GM23248 (cell line): Measurements from ENCODE around the gene TNIP1. TPM values are rescaled to one million over a fixed set of nuclear protein-coding genes. Genes with fewer than 3 reads are reported as not detected.

ENCODE experiments used
- DNase-seq: peaks from one replicate; pipeline ENCODE4 v3.0.0-alpha.2; 2015
- H2AFZ ChIP-seq: fragments of 200-600 bp; sonication (generic); 2 replicates; pipeline ENCODE4 v1.6.1; 2016; ENCODE audit warnings: antibody characterized with exemption
- H3F3A ChIP-seq: fragments of 200-600 bp; sonication (generic); 2 replicates; pipeline ENCODE4 v1.6.1; 2016; ENCODE audit warnings: mild to moderate bottlenecking, antibody characterized with exemption, mixed run types; ENCODE audit not compliant: insufficient read depth
- H3K27ac ChIP-seq: fragments of 200-600 bp; sonication (generic); 2 replicates; pipeline ENCODE4 v1.5.1; 2016; ENCODE audit warnings: mild to moderate bottlenecking
- H3K27me3 ChIP-seq: fragments of 200-600 bp; sonication (generic); replicated peaks from 2 replicates; pipeline ENCODE4 v1.6.1; 2016; ENCODE audit warnings: mild to moderate bottlenecking; ENCODE audit not compliant: insufficient read depth
- H3K36me3 ChIP-seq: fragments of 200-600 bp; sonication (generic); 2 replicates; pipeline ENCODE4 v1.6.1; 2016; ENCODE audit warnings: low read depth, mild to moderate bottlenecking
- H3K4me1 ChIP-seq: fragments of 200-600 bp; sonication (generic); 2 replicates; pipeline ENCODE4 v1.6.1; 2016; ENCODE audit warnings: mild to moderate bottlenecking; ENCODE audit not compliant: insufficient read depth
- H3K4me2 ChIP-seq: fragments of 200-600 bp; sonication (generic); one replicate; pipeline ENCODE4 v1.6.1; 2016; ENCODE audit warnings: mild to moderate bottlenecking; ENCODE audit not compliant: unreplicated experiment
- H3K4me3 ChIP-seq: fragments of 200-600 bp; sonication (generic); 2 replicates; pipeline ENCODE4 v1.5.1; 2016; ENCODE audit warnings: mild to moderate bottlenecking
- H3K79me2 ChIP-seq: fragments of 200-600 bp; sonication (generic); 2 replicates; pipeline ENCODE4 v1.6.1; 2016; ENCODE audit warnings: mild to moderate bottlenecking; ENCODE audit not compliant: insufficient read depth
- H3K9ac ChIP-seq: fragments of 200-600 bp; sonication (generic); 2 replicates; pipeline ENCODE4 v1.6.1; 2016; ENCODE audit warnings: mild to moderate bottlenecking
- H3K9me2 ChIP-seq: fragments of 200-600 bp; sonication (generic); 2 replicates; pipeline ENCODE4 v1.6.1; 2016; ENCODE audit warnings: mixed run types, mild to moderate bottlenecking, moderate library complexity; ENCODE audit not compliant: insufficient read depth
- H3K9me3 ChIP-seq: fragments of 200-600 bp; sonication (generic); one replicate; pipeline ENCODE4 v1.6.1; 2017; ENCODE audit warnings: low read depth
- H4K20me1 ChIP-seq: fragments of 200-600 bp; sonication (generic); 2 replicates; pipeline ENCODE4 v1.6.0; 2016; ENCODE audit not compliant: insufficient read depth
- EZH2 ChIP-seq: fragments of 200-600 bp; sonication (generic); IDR thresholded peaks from 2 replicates; pipeline ENCODE4 v1.6.1; 2018; ENCODE audit warnings: antibody characterized with exemption, mild to moderate bottlenecking; ENCODE audit not compliant: insufficient read depth, poor library complexity, severe bottlenecking
- EZH2phosphoT487 ChIP-seq: fragments of 200-600 bp; sonication (generic); IDR thresholded peaks from 2 replicates; pipeline ENCODE4 v1.6.1; 2018; ENCODE audit warnings: antibody characterized with exemption, moderate library complexity, mild to moderate bottlenecking, low read depth; ENCODE audit not compliant: insufficient read depth
- WGBS, 2 experiments: methylation state at CpG; one replicate each; pipeline ENCODE4 v1.1.6; 2015 to 2017; ENCODE audit warnings: low lambda C conversion rate in 2 of 2, low coverage in 1 of 2; ENCODE audit errors: missing lambda C conversion rate in 2 of 2; 5-methylcytosine and 5-hydroxymethylcytosine counted together
- in situ Hi-C: fragments of 300-500 bp; cut with MboI; formaldehyde crosslinking; loops from 2 replicates; pipeline ENCODE4 v1.15.0; 2020
- polyA plus RNA-seq: library from polyadenylated mRNA; unstranded; fragments of >200 nt; fragmentation: Nextera tagmentation; extraction: Ambion mirVana; gene quantifications from 2 replicates; pipeline ENCODE4 v1.2.1, GENCODE V29; 2016
- total RNA-seq: library from RNA; depleted of rRNA; stranded (reverse); fragments of >200 nt; shearing (Covaris generic); gene quantifications from 2 replicates; pipeline ENCODE4 v1.2.3, GENCODE V29; 2014

The TNIP1 gene
- total and polyA plus RNA-seq, 2 experiments from 2014 or later, result 43.2 to 88.8 TPM

GRCh38 chr5:151107738-151108520 lies 27.1 kb upstream of the TNIP1 start:
- Histone ChIP-seq H3K36me3 (peaks cover 60% of the 10 kb centered on the region), H3K4me2 (no peak overlapping the region), H2AFZ (no peak overlapping the region), H3K27me3 (no peaks in the 10 kb centered on the region), H3K79me2 (no peaks in the 10 kb centered on the region), H4K20me1 (no peaks in the 10 kb centered on the region), H3K4me3 (no peak overlapping the region), H3K4me1 (peaks cover 15% of the 10 kb centered on the region; the same call in 1 of the 2 replicates), H3K9me3 (no peaks in the 10 kb centered on the region), H3K9me2 (no peaks in the 10 kb centered on the region), H3K27ac (peak overlapping the region; percentile 32; the same call in 1 of the 2 replicates), H3F3A (peaks cover 19% of the 10 kb centered on the region), H3K9ac (peak overlapping the region; percentile 47; the same call in 1 of the 2 replicates)
- 63 to 64% methylated on average over 11 of the region's 11 CpGs for WGBS, 2 experiments
- in situ Hi-C loops, result no loop called here
- DNase-seq, result peak; percentile 71
- TF ChIP-seq EZH2 (no peak), EZH2phosphoT487 (no peak)

- Histone ChIP-seq H3K79me2 (no peaks in the 10 kb centered on the region), H3K27ac (no peak overlapping the region), H4K20me1 (no peaks in the 10 kb centered on the region), H3K9me3 (no peaks in the 10 kb centered on the region), H3K9ac (no peak overlapping the region), H2AFZ (no peak overlapping the region), H3K4me2 (no peak overlapping the region), H3K4me3 (no peak overlapping the region), H3K36me3 (peaks cover 61% of the 10 kb centered on the region), H3K9me2 (no peaks in the 10 kb centered on the region), H3F3A (peaks cover 25% of the 10 kb centered on the region), H3K4me1 (peaks cover 15% of the 10 kb centered on the region; the same call in 1 of the 2 replicates), H3K27me3 (no peaks in the 10 kb centered on the region)
- TF ChIP-seq EZH2, result no peak
- no peak for TF ChIP-seq EZH2phosphoT487
- no peak for DNase-seq
- 93 to 94% methylated on average over 7 of the region's 7 CpGs for WGBS, 2 experiments
- in situ Hi-C loops, result no loop called here
Measured at GRCh38 chr5:151107084-151107483, 26.2 kb upstream of the TNIP1 start.

- H3K9ac ChIP-seq, result no peak overlapping the region
- no peaks in the 10 kb centered on the region for H3K79me2 ChIP-seq
- H3F3A ChIP-seq, result peaks cover 29% of the 10 kb centered on the region
- H3K9me3 ChIP-seq, result no peaks in the 10 kb centered on the region
- DNase-seq, result no peak
- WGBS, 2 experiments, result 95 to 98% methylated on average over 2 of the region's 2 CpGs
- H3K4me2 ChIP-seq, result no peak overlapping the region
- no peak overlapping the region for H3K4me3 ChIP-seq
- peaks cover 63% of the 10 kb centered on the region for H3K36me3 ChIP-seq
- no peak overlapping the region for H3K27ac ChIP-seq
- no peak overlapping the region for H2AFZ ChIP-seq
- in situ Hi-C loops, result no loop called here
- no peaks in the 10 kb centered on the region for H3K9me2 ChIP-seq
- no peak for TF ChIP-seq EZH2
- no peak for TF ChIP-seq EZH2phosphoT487
- peaks cover 15% of the 10 kb centered on the region; the same call in 1 of the 2 replicates for H3K4me1 ChIP-seq
- H4K20me1 ChIP-seq, result no peaks in the 10 kb centered on the region
- no peaks in the 10 kb centered on the region for H3K27me3 ChIP-seq
Measured at GRCh38 chr5:151106509-151106908, 25.7 kb upstream of the TNIP1 start.

DNA sequence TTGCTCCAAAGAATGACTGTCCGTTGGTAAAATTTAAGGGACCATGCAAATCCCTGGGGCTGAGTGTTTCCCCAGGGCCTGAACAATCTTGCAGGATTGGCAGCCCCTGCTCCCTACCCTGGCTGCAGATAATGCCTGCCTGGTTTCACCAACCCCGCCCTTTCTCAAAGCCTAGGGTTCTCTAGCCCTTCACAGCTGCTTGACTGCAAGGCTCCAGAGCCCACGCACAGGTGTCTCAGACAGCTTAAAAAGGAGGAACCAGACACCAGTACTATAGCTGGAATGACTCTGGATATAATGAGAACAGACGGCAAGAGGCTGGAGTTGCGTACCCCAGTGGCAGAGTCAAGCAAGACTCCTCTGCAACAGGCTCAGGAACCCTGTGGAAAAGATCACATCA lies 25.2 kb upstream of the TNIP1 start:
- WGBS, 2 experiments, result 82 to 90% methylated on average over 5 of the region's 5 CpGs
- no peaks in the 10 kb centered on the region for H3K79me2 ChIP-seq
- H3K4me1 ChIP-seq, result peaks cover 15% of the 10 kb centered on the region; the same call in 1 of the 2 replicates
- H3K9me3 ChIP-seq, result no peaks in the 10 kb centered on the region
- TF ChIP-seq EZH2 (no peak), EZH2phosphoT487 (no peak)
- peaks cover 59% of the 10 kb centered on the region for H3K36me3 ChIP-seq
- H4K20me1 ChIP-seq, result no peaks in the 10 kb centered on the region
- peaks cover 29% of the 10 kb centered on the region for H3F3A ChIP-seq
- H3K27me3 ChIP-seq, result no peaks in the 10 kb centered on the region
- no peak overlapping the region for H2AFZ ChIP-seq
- H3K4me2 ChIP-seq, result no peak overlapping the region
- H3K9me2 ChIP-seq, result no peaks in the 10 kb centered on the region
- DNase-seq, result no peak
- no peak overlapping the region for H3K4me3 ChIP-seq
- no peak overlapping the region for H3K9ac ChIP-seq
- in situ Hi-C loops, result no loop called here
- H3K27ac ChIP-seq, result no peak overlapping the region
